ENCODE measurements around the gene CUX1. TPM values are rescaled to one million over a fixed set of nuclear protein-coding genes. Genes with fewer than 3 reads are reported as not detected.

Gene CUX1
- total RNA-seq, 8 experiments from 2014 or later: 9.2 to 52.7 (median 24.2) TPM

DNA sequence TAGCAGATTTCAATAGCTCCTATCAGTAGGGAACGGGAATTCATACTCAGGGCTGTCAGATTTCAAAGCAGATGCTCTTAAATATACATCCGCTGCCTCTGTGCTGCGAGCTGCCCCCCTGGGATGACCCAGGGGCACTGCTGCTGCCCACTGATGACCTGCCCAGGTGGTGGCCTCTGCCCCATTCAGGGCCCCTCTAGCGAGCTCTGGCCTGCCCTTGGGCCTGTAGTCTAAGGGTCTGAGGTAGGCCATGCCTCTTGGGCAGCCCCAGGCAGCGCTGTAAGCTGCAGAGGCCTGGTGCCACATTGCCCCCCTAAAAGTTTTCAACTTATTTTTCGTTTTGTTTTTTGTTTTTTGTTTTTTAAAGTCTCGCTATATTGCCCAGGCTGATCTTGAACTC, 418.7 kb downstream of the CUX1 start:
- in situ Hi-C loops (cut with MboI; ENCODE audit: low pct_unique_long_range_greater_than_20kb in 2 of 9, low sequenced_read_pairs in 9 of 9, unreplicated experiment in 9 of 9): loop anchor here in 7 of 9 experiments (10.0 to 25.0 kb wide), 5 partner anchors 424 to 674 kb away; partner anchors contain the start of gene CUX1 (in 1 of the 7)
- ATAC-seq (replicated peaks in 6 of 8): peak in 1 of 8 experiments; percentile 16
- no peak overlapping the region for H3K4me3 ChIP-seq
- no peak overlapping the region for H3K27ac ChIP-seq
- no peaks in the 10 kb centered on the region for H3K4me1 ChIP-seq (replicated peaks in 1 of 2)
- 67 to 100% (median 98%) methylated on average over 1 to 7 of the region's 7 CpGs; no CpG with 5 or more reads in 4 of the 10 experiments for WGBS, 10 experiments

DNA sequence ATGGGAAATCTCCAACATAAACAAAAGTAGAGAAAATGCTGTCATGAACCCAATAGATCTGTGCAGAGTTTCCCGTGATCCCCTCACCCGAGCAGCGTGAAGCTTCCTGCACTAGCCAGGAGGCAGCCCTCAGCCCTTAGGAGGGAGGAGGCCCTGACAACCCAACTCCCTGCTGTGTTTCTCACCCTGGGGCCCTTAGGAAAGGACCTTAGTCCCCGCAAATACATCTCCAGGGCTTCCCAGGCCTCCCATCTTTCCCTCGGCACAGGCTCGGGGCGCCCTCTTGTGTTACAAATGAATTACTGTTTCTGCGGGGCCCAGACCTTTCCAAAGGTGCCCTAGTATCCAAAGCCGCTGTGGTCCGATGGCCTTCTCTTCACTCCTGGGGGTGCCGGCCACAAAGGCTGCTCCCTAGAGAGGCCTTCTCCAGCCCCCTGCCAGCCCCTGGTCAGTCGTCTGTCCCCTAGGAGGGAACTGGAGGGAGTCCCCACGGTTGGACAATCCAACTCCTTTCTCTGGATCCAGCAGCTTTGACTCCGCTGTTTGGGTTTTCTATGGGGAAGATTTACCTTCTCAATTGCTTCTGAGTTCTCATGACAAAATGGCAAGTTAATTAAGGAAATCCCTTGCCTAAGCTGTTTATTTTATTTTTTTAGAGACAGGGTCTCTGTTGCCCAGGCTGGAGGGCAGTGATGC, 419.3 kb downstream of the CUX1 start:
- peak; percentile 92 to 98 (median 95) for ATAC-seq (replicated peaks in 6 of 8)
- H3K4me1 ChIP-seq (replicated peaks in 1 of 2): no peaks in the 10 kb centered on the region
- in situ Hi-C loops (cut with MboI; ENCODE audit: low pct_unique_long_range_greater_than_20kb in 2 of 9, low sequenced_read_pairs in 9 of 9, unreplicated experiment in 9 of 9): loop anchor here in 7 of 9 experiments (10.0 to 25.0 kb wide), 5 partner anchors 424 to 674 kb away; partner anchors contain the start of gene CUX1 (in 1 of the 7)
- H3K27ac ChIP-seq: no peak overlapping the region
- WGBS, 10 experiments: 20 to 80% (median 48%) methylated on average over 2 to 9 of the region's 14 CpGs; no CpG with 5 or more reads in 4 of the 10 experiments
- no peak overlapping the region for H3K4me3 ChIP-seq

DNA sequence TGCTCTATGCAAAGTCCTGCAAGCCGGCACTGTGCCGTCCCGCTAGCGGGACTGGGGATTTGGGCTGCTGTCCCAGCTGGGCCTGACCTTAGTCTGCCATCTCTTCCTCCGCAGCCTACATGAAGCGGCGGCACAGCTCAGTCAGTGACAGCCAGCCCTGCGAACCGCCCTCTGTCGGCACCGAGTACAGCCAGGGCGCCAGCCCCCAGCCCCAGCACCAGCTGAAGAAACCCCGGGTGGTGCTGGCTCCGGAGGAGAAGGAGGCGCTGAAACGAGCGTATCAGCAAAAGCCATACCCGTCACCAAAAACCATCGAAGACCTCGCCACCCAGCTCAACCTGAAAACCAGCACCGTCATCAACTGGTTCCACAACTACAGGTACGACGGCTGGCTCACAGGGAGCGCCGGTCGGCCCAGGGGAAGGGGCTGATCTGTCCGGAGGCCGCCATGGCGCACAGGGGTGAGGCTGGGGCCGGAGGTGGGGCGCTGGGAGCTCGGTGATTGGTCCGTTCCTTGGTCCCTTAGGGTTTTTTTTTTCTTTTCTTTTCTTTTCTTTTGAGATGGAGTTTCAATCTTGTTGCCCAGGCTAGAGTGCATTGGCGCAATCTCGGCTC, 421.9 kb downstream of the CUX1 start:
- no peak overlapping the region for H3K27ac ChIP-seq
- H3K4me3 ChIP-seq: no peak overlapping the region
- in situ Hi-C loops (cut with MboI; ENCODE audit: low pct_unique_long_range_greater_than_20kb in 2 of 9, low sequenced_read_pairs in 9 of 9, unreplicated experiment in 9 of 9): loop anchor here in 7 of 9 experiments (10.0 to 25.0 kb wide), 5 partner anchors 427 to 677 kb away; partner anchors contain the start of gene CUX1 (in 1 of the 7)
- ATAC-seq (replicated peaks in 6 of 8): no peak
- WGBS, 10 experiments: 86 to 100% (median 94%) methylated on average over 3 to 14 of the region's 35 CpGs; no CpG with 5 or more reads in 6 of the 10 experiments
- no peaks in the 10 kb centered on the region for H3K4me1 ChIP-seq (replicated peaks in 1 of 2)

- ATAC-seq (replicated peaks in 6 of 8): no peak
- in situ Hi-C loops (cut with MboI; ENCODE audit: low pct_unique_long_range_greater_than_20kb in 2 of 9, low sequenced_read_pairs in 9 of 9, unreplicated experiment in 9 of 9): loop anchor here in 5 of 9 experiments (25.0 kb wide), 3 partner anchors 429 to 679 kb away; partner anchors contain the start of gene CUX1 (in 1 of the 5)
- Histone ChIP-seq H3K4me1 (replicated peaks in 1 of 2) (no peaks in the 10 kb centered on the region), H3K4me3 (no peak overlapping the region), H3K27ac (no peak overlapping the region)
- WGBS, 10 experiments: 86 to 100% (median 93%) methylated on average over 5 to 6 of the region's 8 CpGs; no CpG with 5 or more reads in 7 of the 10 experiments
These were observed 424.0 kb downstream of the CUX1 start for GRCh38 chr7:102241431-102241830.

- Histone ChIP-seq H3K4me3 (no peak overlapping the region), H3K4me1 (replicated peaks in 1 of 2) (no peaks in the 10 kb centered on the region), H3K27ac (no peak overlapping the region)
- WGBS, 10 experiments: 67 to 100% (median 100%) methylated on average over 1 to 4 of the region's 4 CpGs; no CpG with 5 or more reads in 5 of the 10 experiments
- no peak for ATAC-seq (replicated peaks in 6 of 8)
- in situ Hi-C loops (cut with MboI; ENCODE audit: low pct_unique_long_range_greater_than_20kb in 2 of 9, low sequenced_read_pairs in 9 of 9, unreplicated experiment in 9 of 9): loop anchor here in 5 of 9 experiments (25.0 kb wide), 3 partner anchors 432 to 682 kb away; partner anchors contain the start of gene CUX1 (in 1 of the 5)
These were observed 427.2 kb downstream of the CUX1 start for GRCh38 chr7:102244601-102245000.

GRCh38 chr7:102248081-102248455, 430.6 kb downstream of the CUX1 start:
- Histone ChIP-seq H3K4me1 (replicated peaks in 1 of 2) (peaks cover 5 to 8% of the 10 kb centered on the region in 2 donors), H3K4me3 (no peak overlapping the region), H3K27ac (no peak overlapping the region)
- in situ Hi-C loops (cut with MboI; ENCODE audit: low pct_unique_long_range_greater_than_20kb in 2 of 9, low sequenced_read_pairs in 9 of 9, unreplicated experiment in 9 of 9): loop anchor here in 5 of 9 experiments (25.0 kb wide), 3 partner anchors 436 to 686 kb away; partner anchors contain the start of gene CUX1 (in 1 of the 5)
- ATAC-seq (replicated peaks in 6 of 8): no peak
- WGBS, 10 experiments: 90 to 97% methylated on average over 2 to 5 of the region's 14 CpGs; no CpG with 5 or more reads in 8 of the 10 experiments

DNA sequence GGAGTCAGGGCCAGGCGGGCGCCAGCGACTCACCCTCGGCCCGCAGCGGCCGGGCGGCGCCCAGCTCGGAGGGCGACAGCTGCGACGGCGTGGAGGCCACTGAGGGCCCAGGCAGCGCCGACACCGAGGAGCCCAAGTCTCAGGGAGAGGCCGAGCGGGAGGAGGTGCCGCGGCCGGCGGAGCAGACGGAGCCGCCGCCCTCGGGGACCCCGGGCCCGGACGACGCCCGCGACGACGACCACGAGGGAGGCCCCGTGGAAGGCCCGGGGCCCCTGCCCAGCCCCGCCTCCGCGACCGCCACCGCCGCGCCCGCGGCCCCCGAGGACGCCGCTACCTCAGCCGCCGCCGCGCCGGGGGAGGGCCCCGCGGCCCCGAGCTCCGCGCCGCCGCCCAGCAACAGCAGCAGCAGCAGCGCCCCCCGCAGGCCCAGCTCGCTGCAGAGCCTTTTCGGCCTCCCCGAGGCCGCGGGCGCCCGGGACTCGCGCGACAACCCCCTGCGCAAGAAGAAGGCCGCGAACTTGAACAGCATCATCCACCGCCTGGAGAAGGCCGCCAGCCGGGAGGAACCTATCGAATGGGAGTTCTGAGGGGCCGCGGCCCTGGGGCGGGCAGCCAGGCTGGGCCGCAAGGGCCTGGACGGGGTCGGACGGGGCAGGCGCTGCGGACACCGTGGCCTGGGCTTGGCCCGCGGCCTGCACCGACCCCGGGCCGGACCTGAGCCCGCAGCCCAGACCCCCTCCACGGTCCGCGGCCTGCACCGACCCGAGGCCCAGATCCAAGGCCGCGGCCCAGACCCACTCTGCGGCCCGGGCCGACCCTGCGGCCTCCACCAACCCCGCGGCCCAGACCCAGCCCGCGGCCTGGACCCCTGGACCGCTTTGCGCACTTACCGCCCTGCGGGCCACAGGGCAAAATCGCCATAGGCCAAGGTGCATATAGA, 431.3 kb downstream of the CUX1 start:
- H3K27ac ChIP-seq: no peak overlapping the region
- in situ Hi-C loops (cut with MboI; ENCODE audit: low pct_unique_long_range_greater_than_20kb in 2 of 9, low sequenced_read_pairs in 9 of 9, unreplicated experiment in 9 of 9): loop anchor here in 5 of 9 experiments (25.0 kb wide), 3 partner anchors 436 to 686 kb away; partner anchors contain the start of gene CUX1 (in 1 of the 5)
- no peak for ATAC-seq (replicated peaks in 6 of 8)

DNA sequence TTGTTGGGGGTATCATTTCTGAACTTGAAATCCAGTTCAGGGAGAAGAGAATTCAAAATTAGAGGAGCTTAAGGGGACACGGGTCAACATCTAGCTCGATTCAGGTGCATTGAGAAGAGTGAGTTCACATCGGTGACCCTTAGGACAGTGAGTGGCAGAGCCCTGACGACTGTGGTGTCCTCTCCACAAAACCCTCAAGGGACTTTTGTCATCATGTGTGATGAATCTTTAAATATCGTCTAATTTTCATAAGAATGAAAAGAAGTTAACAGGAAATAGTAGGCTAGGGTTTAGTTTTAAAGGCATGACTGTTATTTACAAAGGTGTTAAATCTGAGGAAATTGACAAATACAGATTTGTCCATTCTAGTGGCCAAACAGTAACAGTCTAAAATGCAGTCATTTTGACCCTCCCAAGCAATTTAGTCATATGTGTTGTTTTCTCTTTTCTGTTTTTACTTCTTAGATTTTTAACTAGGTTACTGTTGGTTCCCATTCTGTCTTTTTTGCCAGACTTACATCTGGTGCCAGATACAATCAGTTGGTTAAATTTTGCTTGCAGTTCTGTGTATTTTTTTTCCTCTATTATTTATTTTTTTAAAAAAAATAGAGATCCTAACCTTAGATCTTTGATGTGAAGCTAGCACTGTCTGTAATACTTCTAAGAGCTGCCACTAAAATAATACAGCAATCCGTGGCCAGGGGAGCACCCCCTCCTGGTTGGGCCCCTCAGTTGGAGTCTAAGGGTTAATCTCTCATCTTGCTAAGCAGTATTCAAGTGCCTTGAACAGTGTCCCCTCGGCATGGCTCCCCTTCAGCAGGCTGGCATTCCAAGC, 434.3 kb downstream of the CUX1 start:
- in situ Hi-C loops (cut with MboI; ENCODE audit: low pct_unique_long_range_greater_than_20kb in 2 of 9, low sequenced_read_pairs in 9 of 9, unreplicated experiment in 9 of 9): loop anchor here in 3 of 9 experiments (25.0 kb wide), 2 partner anchors 714 to 914 kb away; no protein-coding TSS in a partner anchor
- 0 to 96% (median 55%) methylated on average over 1 to 7 of the region's 7 CpGs for WGBS, 10 experiments
- peaks cover 5 to 8% of the 10 kb centered on the region in 2 donors for H3K4me1 ChIP-seq (replicated peaks in 1 of 2)
- no peak overlapping the region for H3K4me3 ChIP-seq
- no peak overlapping the region for H3K27ac ChIP-seq
- ATAC-seq (replicated peaks in 6 of 8): no peak

More for the DNA sequence above, 431.3 kb downstream of the CUX1 start:
- WGBS, 10 experiments: 80 to 100% (median 93%) methylated on average over 1 to 19 of the region's 117 CpGs; no CpG with 5 or more reads in 4 of the 10 experiments
- Histone ChIP-seq H3K4me1 (replicated peaks in 1 of 2) (peaks cover 5 to 8% of the 10 kb centered on the region in 2 donors), H3K4me3 (no peak overlapping the region)

DNA sequence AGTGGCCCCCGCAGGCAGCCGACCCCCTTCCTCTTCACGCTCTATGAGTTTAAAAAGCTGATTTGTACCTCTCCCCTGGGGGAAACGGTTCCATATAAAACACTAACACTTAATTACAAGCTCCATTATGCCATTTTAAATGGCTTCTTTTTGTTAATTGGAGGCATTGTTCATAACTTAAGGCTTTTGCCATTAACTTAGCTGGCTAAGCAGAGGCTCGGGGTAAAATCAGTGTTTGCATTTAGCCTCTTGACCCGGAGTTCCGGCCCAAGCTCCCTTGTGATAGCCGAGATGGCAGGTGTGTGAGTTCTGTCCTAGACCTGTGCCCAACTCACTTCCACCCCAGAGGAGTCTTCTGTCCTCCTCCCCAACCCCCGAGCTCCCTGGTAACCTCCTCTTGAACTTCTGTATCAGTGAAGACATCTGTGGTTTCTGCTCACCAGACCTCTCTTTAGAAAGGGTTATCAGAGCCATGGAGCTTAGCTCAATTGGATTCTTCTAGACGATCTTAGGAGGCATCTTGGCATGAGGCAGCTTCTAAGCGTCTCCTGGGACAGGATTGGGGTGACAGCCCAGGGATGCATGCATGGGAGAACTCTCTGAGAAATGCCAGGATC, 435.0 kb downstream of the CUX1 start:
- Histone ChIP-seq H3K4me1 (replicated peaks in 1 of 2) (peaks cover 5 to 8% of the 10 kb centered on the region in 2 donors), H3K4me3 (no peak overlapping the region), H3K27ac (no peak overlapping the region)
- WGBS, 10 experiments: 21 to 93% (median 71%) methylated on average over 1 to 10 of the region's 11 CpGs
- ATAC-seq (replicated peaks in 6 of 8): no peak
- in situ Hi-C loops (cut with MboI; ENCODE audit: low pct_unique_long_range_greater_than_20kb in 2 of 9, low sequenced_read_pairs in 9 of 9, unreplicated experiment in 9 of 9): loop anchor here in 3 of 9 experiments (25.0 kb wide), 2 partner anchors 715 to 915 kb away; no protein-coding TSS in a partner anchor

GRCh38 chr7:102253066-102253972, 435.9 kb downstream of the CUX1 start:
- Histone ChIP-seq H3K27ac (no peak overlapping the region), H3K4me3 (no peak overlapping the region), H3K4me1 (replicated peaks in 1 of 2) (peaks cover 5 to 8% of the 10 kb centered on the region in 2 donors)
- 83 to 100% (median 97%) methylated on average over 1 to 16 of the region's 19 CpGs; no CpG with 5 or more reads in 4 of the 10 experiments for WGBS, 10 experiments
- in situ Hi-C loops (cut with MboI; ENCODE audit: low pct_unique_long_range_greater_than_20kb in 2 of 9, low sequenced_read_pairs in 9 of 9, unreplicated experiment in 9 of 9): loop anchor here in 3 of 9 experiments (25.0 kb wide), 2 partner anchors 716 to 916 kb away; no protein-coding TSS in a partner anchor
- peak in 1 of 8 experiments; percentile 10 for ATAC-seq (replicated peaks in 6 of 8)

Measured in motor neuron (in vitro differentiated cells).